ENCODE measurements around the gene HNF4A.

The HNF4A gene

DNA sequence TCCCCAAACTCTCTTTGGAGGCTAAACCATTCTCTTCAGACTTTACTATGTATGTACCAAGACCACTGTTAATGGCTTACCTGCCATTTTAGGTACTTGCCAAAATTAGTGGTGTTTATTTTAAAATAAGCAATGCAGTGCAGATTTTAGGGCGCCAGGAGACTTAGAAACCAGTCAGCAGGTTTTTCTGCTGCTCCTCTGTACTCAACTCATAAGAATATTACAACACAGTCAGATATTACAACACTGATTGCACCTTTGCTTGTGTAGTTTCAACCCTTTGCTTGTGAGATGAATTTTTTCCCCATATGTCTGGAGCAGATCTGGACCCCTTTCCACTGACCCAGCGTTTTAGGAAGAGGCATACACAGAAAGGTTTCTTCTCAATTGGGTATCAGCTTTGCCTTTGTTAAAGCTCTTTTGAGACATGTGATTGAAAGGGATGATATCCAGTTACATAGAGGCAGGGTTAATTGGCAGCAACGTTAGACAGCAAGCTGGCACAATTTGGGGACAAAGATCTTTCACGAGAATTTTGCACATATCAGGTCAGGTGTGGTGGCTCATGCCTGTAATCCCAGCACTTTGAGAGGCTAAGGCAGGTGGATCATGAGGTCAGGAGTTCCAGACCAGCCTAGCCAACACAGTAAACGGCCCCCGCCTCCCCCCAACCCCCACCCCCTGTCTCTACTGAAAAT is 126.4 kb downstream of the HNF4A start:
- TF ChIP-seq CTCF (IDR thresholded peaks at IDR 0.05; ENCODE audit: low read depth, low read length) (no peak), POLR2A (IDR thresholded peaks at IDR 0.05; ENCODE audit: extremely low read depth, insufficient read length) (no peak), MYC (IDR thresholded peaks at IDR 0.05; ENCODE audit: low read depth, low read length) (no peak), MAX (IDR thresholded peaks at IDR 0.05; ENCODE audit: low read depth, low read length) (no peak)
- H3K4me3 ChIP-seq (ENCODE audit: low read depth, low read length) = no peak overlapping the region
- no peak for DNase-seq (ENCODE audit: low read depth)

DNA sequence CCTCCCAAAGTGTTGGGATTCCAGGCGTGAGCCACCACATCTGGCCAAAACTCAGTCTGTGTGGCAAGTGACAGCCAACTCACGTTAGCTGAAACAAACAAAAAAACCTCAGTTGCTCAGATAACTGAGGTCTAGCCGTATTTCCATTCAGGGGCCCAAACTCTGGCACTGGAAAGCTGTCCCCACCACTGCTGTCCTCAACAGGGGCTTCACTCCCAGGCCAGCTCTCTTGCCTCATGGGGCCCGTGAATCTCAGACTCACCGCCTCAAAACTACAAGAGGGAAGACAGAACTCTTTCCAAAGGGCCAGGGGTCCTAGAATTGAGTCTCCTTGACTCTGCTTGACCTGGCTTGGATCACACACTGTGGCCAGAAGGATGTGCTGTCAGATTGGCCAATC is 127.6 kb downstream of the HNF4A start:
- no peak for DNase-seq (ENCODE audit: low read depth)
- TF ChIP-seq CTCF (IDR thresholded peaks at IDR 0.05; ENCODE audit: low read depth, low read length) (no peak), POLR2A (IDR thresholded peaks at IDR 0.05; ENCODE audit: extremely low read depth, insufficient read length) (no peak), MAX (IDR thresholded peaks at IDR 0.05; ENCODE audit: low read depth, low read length) (no peak), MYC (IDR thresholded peaks at IDR 0.05; ENCODE audit: low read depth, low read length) (no peak)
- H3K4me3 ChIP-seq (ENCODE audit: low read depth, low read length) = no peak overlapping the region

All from NB4 (cell line).